ENCODE measurements around the gene MYBL2. TPM values are rescaled to one million over a fixed set of nuclear protein-coding genes. Genes with fewer than 3 reads are reported as not detected.

Gene MYBL2
- polyA plus RNA-seq (2013, experiment 1 of 2), result 211 TPM
- 213 TPM for polyA plus RNA-seq (2013, experiment 2 of 2)

DNA sequence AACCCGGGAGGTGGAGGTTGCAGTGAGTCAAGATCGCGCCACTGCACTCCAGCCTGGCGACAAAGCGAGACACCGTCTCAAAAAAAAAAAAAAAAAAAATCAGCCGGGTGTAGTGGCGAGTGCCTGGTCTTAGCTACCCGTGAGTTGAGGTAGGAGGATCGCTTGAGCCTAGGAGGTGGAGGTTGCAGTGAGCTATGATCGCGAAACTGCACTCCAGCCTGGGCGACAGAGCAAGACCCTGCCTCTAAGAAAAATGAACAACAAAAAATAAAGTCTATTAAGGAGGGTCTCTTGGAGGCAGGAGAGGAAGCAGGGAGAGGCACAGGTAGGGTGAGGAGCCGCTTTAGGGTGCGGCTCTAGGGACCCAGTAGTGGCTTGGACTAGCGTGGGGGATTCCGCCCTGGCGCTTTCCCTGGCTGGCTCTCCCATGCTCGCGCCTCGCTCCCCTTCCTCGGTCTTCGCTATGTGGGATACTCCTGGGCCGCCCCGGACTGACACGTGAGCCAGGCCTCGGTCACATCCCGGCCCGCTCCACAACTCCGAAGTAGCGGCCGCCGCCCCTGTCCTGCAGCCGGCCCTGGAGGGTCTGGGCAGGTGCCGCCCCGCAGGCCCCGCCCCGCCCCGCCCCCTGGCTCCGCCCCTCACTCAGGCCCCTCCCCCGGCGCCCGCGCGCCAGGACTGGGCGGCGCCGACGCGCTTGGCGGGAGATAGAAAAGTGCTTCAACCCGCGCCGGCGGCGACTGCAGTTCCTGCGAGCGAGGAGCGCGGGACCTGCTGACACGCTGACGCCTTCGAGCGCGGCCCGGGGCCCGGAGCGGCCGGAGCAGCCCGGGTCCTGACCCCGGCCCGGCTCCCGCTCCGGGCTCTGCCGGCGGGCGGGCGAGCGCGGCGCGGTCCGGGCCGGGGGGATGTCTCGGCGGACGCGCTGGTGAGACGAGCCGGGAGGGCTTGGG is at the start of gene MYBL2:
Gene MYBL2, plus strand, starts transcription at position 739 of the 953 bp plus-strand sequence. Its CDS starts 170 bp downstream, at position 909.
- peaks cover 10% of the 10 kb centered on the region for H3K79me1 ChIP-seq (ENCODE audit: low read length)
- DNase-seq, result peak; percentile 85
- H3K27me3 ChIP-seq (ENCODE audit: insufficient read depth, low read length, poor library complexity), result no peaks in the 10 kb centered on the region
- peaks cover 3% of the 10 kb centered on the region for H3K36me3 ChIP-seq (ENCODE audit: control insufficient read depth, insufficient read depth, low read length)
- WGBS (ENCODE audit: extremely low coverage, insufficient coverage, low lambda C conversion rate), result no CpG with 5 or more reads among the region's 90 CpGs
- no peaks in the 10 kb centered on the region for H3K4me1 ChIP-seq (ENCODE audit: control insufficient read depth, low read depth, low read length)
- peak within 1 kb of the TSS; percentile 61 for H3K27ac ChIP-seq (ENCODE audit: low read depth, low read length)
- H3K23ac ChIP-seq (ENCODE audit: low read length), result peak within 1 kb of the TSS; percentile 81
- peak within 1 kb of the TSS; percentile 88 for H3K4me3 ChIP-seq (ENCODE audit: low read length)
- H3K4me2 ChIP-seq (ENCODE audit: low read length), result peak within 1 kb of the TSS; percentile 95
- no peak within 1 kb of the TSS for H2BK15ac ChIP-seq (replicated peaks; ENCODE audit: low read depth)
- H4K5ac ChIP-seq (ENCODE audit: low read length), result no peak within 1 kb of the TSS
- H3K4ac ChIP-seq (ENCODE audit: low read depth, low read length), result peak within 1 kb of the TSS; percentile 85
- peak within 1 kb of the TSS; percentile 67 for H2AK5ac ChIP-seq (ENCODE audit: low read length)
- H3K9ac ChIP-seq (ENCODE audit: low read length), result peak within 1 kb of the TSS; percentile 92
- peaks cover 32% of the 10 kb centered on the region for H3K79me2 ChIP-seq (ENCODE audit: control insufficient read depth, insufficient read depth, low read length)
- H2BK5ac ChIP-seq (ENCODE audit: low read length), result peak within 1 kb of the TSS; percentile 28
- peak within 1 kb of the TSS; percentile 75 for H3K18ac ChIP-seq (ENCODE audit: low read length)
- H3K56ac ChIP-seq (ENCODE audit: low read length), result peak within 1 kb of the TSS; percentile 94
- H2BK120ac ChIP-seq (ENCODE audit: low read depth, low read length), result peak within 1 kb of the TSS; percentile 3
- no peak within 1 kb of the TSS for H4K8ac ChIP-seq (ENCODE audit: low read depth, low read length)

GRCh38 chr20:43631598-43631997 is 35.3 kb upstream of the MYBL2 start:
- H3K36me3 ChIP-seq (ENCODE audit: control insufficient read depth, insufficient read depth, low read length), result peaks cover 3% of the 10 kb centered on the region
- H2AK5ac ChIP-seq (ENCODE audit: low read length), result no peak overlapping the region
- H3K79me2 ChIP-seq (ENCODE audit: control insufficient read depth, insufficient read depth, low read length), result no peaks in the 10 kb centered on the region
- DNase-seq, result no peak
- no peak overlapping the region for H3K9ac ChIP-seq (ENCODE audit: low read length)
- H3K18ac ChIP-seq (ENCODE audit: low read length), result no peak overlapping the region
- H3K4ac ChIP-seq (ENCODE audit: low read depth, low read length), result no peak overlapping the region
- no peak overlapping the region for H3K23ac ChIP-seq (ENCODE audit: low read length)
- H2BK120ac ChIP-seq (ENCODE audit: low read depth, low read length), result no peak overlapping the region
- no peak overlapping the region for H3K4me3 ChIP-seq (ENCODE audit: low read length)
- H4K5ac ChIP-seq (ENCODE audit: low read length), result no peak overlapping the region
- H3K27ac ChIP-seq (ENCODE audit: low read depth, low read length), result no peak overlapping the region
- no peaks in the 10 kb centered on the region for H3K27me3 ChIP-seq (ENCODE audit: insufficient read depth, low read length, poor library complexity)
- H3K4me2 ChIP-seq (ENCODE audit: low read length), result no peak overlapping the region
- no peak overlapping the region for H3K56ac ChIP-seq (ENCODE audit: low read length)
- H3K4me1 ChIP-seq (ENCODE audit: control insufficient read depth, low read depth, low read length), result no peaks in the 10 kb centered on the region
- H3K79me1 ChIP-seq (ENCODE audit: low read length), result no peaks in the 10 kb centered on the region
- no peak overlapping the region for H4K8ac ChIP-seq (ENCODE audit: low read depth, low read length)
- H2BK15ac ChIP-seq (replicated peaks; ENCODE audit: low read depth), result no peak overlapping the region
- H2BK5ac ChIP-seq (ENCODE audit: low read length), result no peak overlapping the region
- no CpG with 5 or more reads among the region's 8 CpGs for WGBS (ENCODE audit: extremely low coverage, insufficient coverage, low lambda C conversion rate)

DNA sequence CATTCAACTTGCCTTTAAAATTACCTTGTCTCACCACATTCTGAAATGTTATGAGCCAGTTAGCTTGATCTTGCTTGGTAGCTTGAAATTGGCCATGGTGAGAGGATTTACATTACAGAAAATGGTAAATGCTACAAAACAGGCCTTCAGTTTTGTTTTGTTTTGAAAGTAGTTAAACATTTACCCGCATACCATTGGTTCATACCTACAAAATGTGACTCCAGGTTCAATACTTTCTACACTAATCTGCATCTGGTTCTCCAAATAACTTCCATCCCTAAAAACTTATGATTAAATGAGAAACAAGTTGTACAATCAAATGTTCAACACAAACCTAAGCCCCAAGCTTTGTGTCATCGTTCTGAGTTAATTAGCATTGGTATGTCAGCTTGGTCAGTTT is 30.5 kb upstream of the MYBL2 start:
- Histone ChIP-seq H3K4me2 (ENCODE audit: low read length) (no peak overlapping the region), H3K9ac (ENCODE audit: low read length) (no peak overlapping the region), H3K27ac (ENCODE audit: low read depth, low read length) (no peak overlapping the region), H2BK120ac (ENCODE audit: low read depth, low read length) (no peak overlapping the region), H3K36me3 (ENCODE audit: control insufficient read depth, insufficient read depth, low read length) (peaks cover 3% of the 10 kb centered on the region), H3K27me3 (ENCODE audit: insufficient read depth, low read length, poor library complexity) (no peaks in the 10 kb centered on the region), H2BK5ac (ENCODE audit: low read length) (no peak overlapping the region), H3K79me1 (ENCODE audit: low read length) (no peaks in the 10 kb centered on the region), H4K5ac (ENCODE audit: low read length) (no peak overlapping the region), H3K4me1 (ENCODE audit: control insufficient read depth, low read depth, low read length) (no peaks in the 10 kb centered on the region), H3K23ac (ENCODE audit: low read length) (no peak overlapping the region), H4K8ac (ENCODE audit: low read depth, low read length) (no peak overlapping the region), H2BK15ac (replicated peaks; ENCODE audit: low read depth) (no peak overlapping the region), H3K4me3 (ENCODE audit: low read length) (no peak overlapping the region), H3K79me2 (ENCODE audit: control insufficient read depth, insufficient read depth, low read length) (no peaks in the 10 kb centered on the region), H3K18ac (ENCODE audit: low read length) (no peak overlapping the region), H3K56ac (ENCODE audit: low read length) (no peak overlapping the region), H3K4ac (ENCODE audit: low read depth, low read length) (no peak overlapping the region), H2AK5ac (ENCODE audit: low read length) (no peak overlapping the region)
- WGBS (ENCODE audit: extremely low coverage, insufficient coverage, low lambda C conversion rate), result no CpG with 5 or more reads among the region's 2 CpGs
- DNase-seq, result no peak

DNA sequence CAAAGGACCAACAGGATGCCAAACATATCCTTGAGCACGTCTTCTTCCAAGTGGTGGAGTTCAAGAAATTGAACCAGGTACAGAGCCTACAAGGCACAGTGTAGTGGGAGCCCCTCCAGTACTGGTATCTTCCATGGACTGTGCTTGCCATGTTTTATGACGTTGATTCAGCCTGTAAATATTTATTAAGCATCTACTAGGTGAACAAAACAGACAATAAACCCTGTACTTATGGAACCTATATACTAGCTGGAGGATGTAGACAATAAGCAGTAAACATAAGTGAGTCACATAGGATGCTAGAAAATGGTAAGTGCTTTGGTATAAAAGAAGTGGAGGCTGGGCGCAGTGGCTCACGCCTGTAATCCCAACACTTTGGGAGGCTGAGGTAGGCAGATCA is 24.4 kb upstream of the MYBL2 start:
- Histone ChIP-seq H2BK15ac (replicated peaks; ENCODE audit: low read depth) (no peak overlapping the region), H2BK5ac (ENCODE audit: low read length) (no peak overlapping the region), H2BK120ac (ENCODE audit: low read depth, low read length) (no peak overlapping the region), H3K27me3 (ENCODE audit: insufficient read depth, low read length, poor library complexity) (no peaks in the 10 kb centered on the region), H3K79me2 (ENCODE audit: control insufficient read depth, insufficient read depth, low read length) (no peaks in the 10 kb centered on the region), H3K79me1 (ENCODE audit: low read length) (no peaks in the 10 kb centered on the region), H3K4me3 (ENCODE audit: low read length) (no peak overlapping the region), H4K5ac (ENCODE audit: low read length) (no peak overlapping the region), H3K9ac (ENCODE audit: low read length) (no peak overlapping the region), H3K18ac (ENCODE audit: low read length) (no peak overlapping the region), H3K36me3 (ENCODE audit: control insufficient read depth, insufficient read depth, low read length) (peaks cover 4% of the 10 kb centered on the region), H3K4me2 (ENCODE audit: low read length) (no peak overlapping the region), H3K23ac (ENCODE audit: low read length) (no peak overlapping the region), H4K8ac (ENCODE audit: low read depth, low read length) (no peak overlapping the region), H3K4me1 (ENCODE audit: control insufficient read depth, low read depth, low read length) (no peaks in the 10 kb centered on the region), H3K4ac (ENCODE audit: low read depth, low read length) (no peak overlapping the region), H3K27ac (ENCODE audit: low read depth, low read length) (no peak overlapping the region), H3K56ac (ENCODE audit: low read length) (no peak overlapping the region), H2AK5ac (ENCODE audit: low read length) (no peak overlapping the region)
- no CpG with 5 or more reads among the region's 4 CpGs for WGBS (ENCODE audit: extremely low coverage, insufficient coverage, low lambda C conversion rate)
- no peak for DNase-seq

GRCh38 chr20:43650997-43651525 is 15.9 kb upstream of the MYBL2 start:
- Histone ChIP-seq H3K27ac (ENCODE audit: low read depth, low read length) (no peak overlapping the region), H3K79me1 (ENCODE audit: low read length) (no peaks in the 10 kb centered on the region), H3K27me3 (ENCODE audit: insufficient read depth, low read length, poor library complexity) (no peaks in the 10 kb centered on the region), H3K23ac (ENCODE audit: low read length) (no peak overlapping the region), H3K9ac (ENCODE audit: low read length) (no peak overlapping the region), H3K4me2 (ENCODE audit: low read length) (no peak overlapping the region), H2AK5ac (ENCODE audit: low read length) (no peak overlapping the region), H2BK15ac (replicated peaks; ENCODE audit: low read depth) (no peak overlapping the region), H3K4me1 (ENCODE audit: control insufficient read depth, low read depth, low read length) (no peaks in the 10 kb centered on the region), H3K56ac (ENCODE audit: low read length) (no peak overlapping the region), H3K18ac (ENCODE audit: low read length) (no peak overlapping the region), H4K8ac (ENCODE audit: low read depth, low read length) (no peak overlapping the region), H3K36me3 (ENCODE audit: control insufficient read depth, insufficient read depth, low read length) (peaks cover 3% of the 10 kb centered on the region), H2BK5ac (ENCODE audit: low read length) (no peak overlapping the region), H4K5ac (ENCODE audit: low read length) (no peak overlapping the region), H3K4me3 (ENCODE audit: low read length) (no peak overlapping the region), H3K4ac (ENCODE audit: low read depth, low read length) (no peak overlapping the region), H3K79me2 (ENCODE audit: control insufficient read depth, insufficient read depth, low read length) (no peaks in the 10 kb centered on the region), H2BK120ac (ENCODE audit: low read depth, low read length) (no peak overlapping the region)
- no peak for DNase-seq
- no CpG with 5 or more reads among the region's 3 CpGs for WGBS (ENCODE audit: extremely low coverage, insufficient coverage, low lambda C conversion rate)
